ENCODE measurements around the gene ZNF263.
"Not testable (repeated sequence)": the region's sequence is repeated elsewhere in the genome, so short reads cannot be mapped to it uniquely, and the experiment has no call there.

The ZNF263 gene

GRCh38 chr16:3270718-3271117 lies 12.6 kb upstream of the ZNF263 start:
- DNase-seq: not testable (repeated sequence)

- not testable (repeated sequence) for DNase-seq
These were observed 12.0 kb upstream of the ZNF263 start for GRCh38 chr16:3271281-3271680.

- DNase-seq: no peak
These were observed 8.8 kb upstream of the ZNF263 start for GRCh38 chr16:3274490-3274889.

DNA sequence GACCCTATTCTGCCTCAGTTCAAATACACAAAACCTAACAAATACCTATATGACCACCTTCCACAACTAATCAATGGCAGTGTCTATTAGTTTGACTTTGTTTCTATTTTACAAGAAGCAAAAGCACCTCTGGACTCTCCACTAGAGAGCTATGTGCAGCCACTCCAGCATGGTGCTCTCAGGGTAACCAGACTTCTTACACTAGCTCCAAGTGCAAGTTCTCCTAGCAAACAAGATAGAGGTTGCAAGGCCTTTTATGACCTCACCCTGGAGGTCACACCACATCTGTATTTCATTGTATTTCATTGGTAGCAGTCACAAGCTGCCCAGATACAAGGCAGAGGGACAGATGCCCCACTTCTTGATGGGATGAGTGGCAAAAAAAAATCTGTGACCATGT lies 8.3 kb upstream of the ZNF263 start:
- DNase-seq: no peak

DNA sequence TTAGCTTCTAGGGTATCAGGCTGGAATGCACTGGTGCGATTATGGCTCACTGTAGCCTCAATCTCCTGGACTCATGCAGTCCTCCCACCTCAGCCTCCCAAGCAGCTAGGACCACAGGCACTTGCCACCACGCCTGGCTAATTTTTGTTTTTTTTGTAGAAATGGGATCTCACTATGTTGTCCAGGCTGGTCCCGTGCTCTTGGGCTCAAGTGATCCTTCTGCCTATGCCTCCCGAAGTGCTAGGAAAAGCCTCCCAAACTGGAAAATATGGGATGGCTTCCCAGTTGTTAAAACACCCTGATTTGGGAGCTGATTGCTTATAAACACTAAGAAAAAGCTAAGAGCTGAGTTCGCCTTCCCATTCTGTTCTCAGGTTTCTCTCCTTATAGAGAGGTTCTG lies 6.6 kb upstream of the ZNF263 start:
- DNase-seq: no peak

GRCh38 chr16:3281222-3281820 lies 2.0 kb upstream of the ZNF263 start:
- no peak for DNase-seq

DNA sequence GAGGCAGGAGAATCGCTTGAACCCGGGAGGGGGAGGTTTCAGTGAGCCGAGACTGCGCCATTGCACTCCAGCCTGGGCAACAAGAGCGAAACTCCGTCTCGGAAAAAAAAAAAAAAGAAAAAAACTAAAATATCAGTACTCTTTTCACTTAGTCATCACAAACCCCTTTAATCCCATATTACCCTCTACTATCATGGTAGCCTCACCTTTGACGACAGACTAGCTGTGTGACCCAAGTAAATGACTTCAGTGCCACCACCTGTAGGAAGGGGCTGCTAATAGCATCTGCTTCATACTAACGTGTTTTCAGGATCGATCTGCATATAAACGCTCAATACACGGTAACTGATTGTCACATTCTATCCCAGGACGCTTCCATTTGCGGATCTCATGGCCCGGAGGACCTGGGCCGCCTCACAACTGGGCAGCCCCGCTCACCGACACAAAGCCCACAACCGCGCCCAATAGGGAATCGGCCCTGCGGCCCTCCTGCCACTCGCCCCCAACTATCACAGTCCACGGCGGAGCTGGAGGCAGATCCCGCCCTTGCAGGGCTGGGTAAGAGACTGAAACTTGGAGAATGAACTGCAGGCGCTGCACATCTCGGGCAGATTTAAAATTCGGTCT lies 1.1 kb upstream of the ZNF263 start:
- DNase-seq: no peak

DNA sequence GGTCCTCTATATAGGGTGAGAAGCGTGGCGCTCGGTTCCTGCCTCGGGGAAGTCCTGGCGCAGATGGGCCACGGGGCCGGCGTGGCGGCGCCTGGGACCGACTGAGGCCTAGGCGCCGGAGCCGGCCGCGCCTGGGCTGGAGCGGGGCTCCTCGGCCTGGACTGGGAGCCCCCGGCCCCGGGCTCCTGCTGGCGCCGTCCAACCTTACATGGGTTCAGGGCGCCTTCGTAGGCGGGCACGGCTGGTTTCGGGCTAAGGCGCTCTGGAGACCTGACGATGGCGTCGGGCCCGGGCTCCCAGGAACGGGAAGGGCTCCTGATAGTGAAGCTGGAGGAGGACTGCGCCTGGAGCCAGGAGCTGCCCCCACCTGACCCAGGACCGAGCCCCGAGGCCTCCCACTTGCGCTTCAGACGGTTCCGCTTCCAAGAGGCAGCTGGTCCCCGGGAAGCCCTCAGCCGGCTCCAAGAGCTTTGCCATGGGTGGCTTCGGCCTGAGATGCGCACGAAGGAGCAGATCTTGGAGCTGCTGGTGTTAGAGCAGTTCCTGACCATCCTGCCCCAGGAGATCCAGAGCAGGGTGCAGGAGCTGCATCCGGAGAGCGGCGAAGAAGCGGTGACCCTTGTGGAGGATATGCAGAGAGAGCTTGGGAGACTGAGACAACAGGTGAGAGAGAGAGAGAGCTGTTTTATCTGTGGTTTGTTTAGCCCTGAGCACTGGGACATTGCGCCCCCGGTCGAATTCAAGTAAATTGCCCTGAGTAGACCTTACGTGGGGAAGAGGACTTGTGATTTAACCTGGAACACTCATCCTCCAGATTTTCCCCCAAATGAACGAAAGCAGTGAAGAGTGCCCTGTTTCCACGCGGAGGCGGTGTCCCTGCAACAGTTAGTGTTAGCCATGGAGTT lies 504 bp downstream of the ZNF263 start:
- DNase-seq: no peak

GRCh38 chr16:3285131-3285530 lies 1.8 kb downstream of the ZNF263 start:
- no peak for DNase-seq

- no peak for DNase-seq
These were observed 6.8 kb downstream of the ZNF263 start for GRCh38 chr16:3289998-3290673.

DNA sequence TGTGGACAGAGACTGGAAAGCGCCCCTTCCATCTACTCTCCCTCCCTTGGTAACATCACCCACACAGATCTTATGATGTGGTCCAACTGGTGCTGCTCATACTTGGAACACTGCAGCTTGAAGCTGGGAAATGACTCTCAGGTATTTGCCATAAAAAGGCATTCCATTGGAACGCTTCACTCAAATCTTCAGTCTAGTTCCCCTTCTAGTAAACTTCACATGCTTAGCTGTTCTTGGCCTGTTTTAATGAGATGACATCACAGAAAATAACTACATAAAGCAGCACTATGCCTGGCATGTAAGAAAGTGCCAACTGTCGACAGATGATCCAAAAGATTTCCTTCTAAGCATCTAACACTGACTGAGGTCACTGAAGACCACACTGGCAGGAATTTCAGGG lies 9.3 kb downstream of the ZNF263 start:
- no peak for DNase-seq

DNA sequence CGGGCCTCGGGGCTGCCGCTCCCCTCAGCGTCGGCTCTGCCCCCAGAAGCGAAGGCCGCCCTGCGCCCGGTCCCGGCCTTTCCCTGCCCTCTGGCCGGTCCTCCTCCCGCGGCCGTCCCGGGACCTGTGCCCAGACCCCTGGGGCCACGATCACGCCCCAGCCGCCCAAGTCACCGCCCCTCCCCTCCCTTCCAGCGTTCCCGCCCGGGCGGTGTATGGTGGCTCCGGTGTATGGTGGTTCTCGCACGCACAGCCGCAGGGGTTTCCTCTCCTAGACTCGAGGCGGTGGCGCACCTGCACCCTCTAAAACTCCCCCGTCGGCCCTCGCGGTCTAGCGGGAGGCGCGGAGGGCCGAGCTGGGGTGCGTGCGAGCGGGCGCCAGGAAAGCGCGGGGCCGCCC lies 11.9 kb downstream of the ZNF263 start:
- no peak for DNase-seq

DNA sequence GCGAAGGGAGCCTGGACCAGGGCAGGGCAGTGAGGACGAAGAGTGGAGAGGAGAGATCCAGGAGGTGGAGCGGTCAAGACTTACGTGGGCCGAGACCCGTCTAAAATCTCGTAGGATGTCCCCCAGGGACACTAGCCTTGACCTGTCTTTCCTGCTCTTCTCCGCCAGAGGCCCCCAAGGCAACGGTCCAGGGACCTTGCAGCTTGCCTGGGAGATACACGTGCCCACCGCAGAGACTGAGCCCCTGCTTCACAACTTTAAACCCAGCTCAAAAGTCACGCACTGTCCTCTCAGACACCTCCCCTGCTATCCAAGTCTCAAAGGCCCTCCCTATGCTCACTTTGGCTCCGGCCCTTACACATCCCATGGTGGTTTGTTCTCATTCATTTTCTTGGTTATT lies 12.5 kb downstream of the ZNF263 start:
- no peak for DNase-seq

- DNase-seq: no peak
These were observed 21.1 kb downstream of the ZNF263 start for GRCh38 chr16:3304370-3304769.

DNA sequence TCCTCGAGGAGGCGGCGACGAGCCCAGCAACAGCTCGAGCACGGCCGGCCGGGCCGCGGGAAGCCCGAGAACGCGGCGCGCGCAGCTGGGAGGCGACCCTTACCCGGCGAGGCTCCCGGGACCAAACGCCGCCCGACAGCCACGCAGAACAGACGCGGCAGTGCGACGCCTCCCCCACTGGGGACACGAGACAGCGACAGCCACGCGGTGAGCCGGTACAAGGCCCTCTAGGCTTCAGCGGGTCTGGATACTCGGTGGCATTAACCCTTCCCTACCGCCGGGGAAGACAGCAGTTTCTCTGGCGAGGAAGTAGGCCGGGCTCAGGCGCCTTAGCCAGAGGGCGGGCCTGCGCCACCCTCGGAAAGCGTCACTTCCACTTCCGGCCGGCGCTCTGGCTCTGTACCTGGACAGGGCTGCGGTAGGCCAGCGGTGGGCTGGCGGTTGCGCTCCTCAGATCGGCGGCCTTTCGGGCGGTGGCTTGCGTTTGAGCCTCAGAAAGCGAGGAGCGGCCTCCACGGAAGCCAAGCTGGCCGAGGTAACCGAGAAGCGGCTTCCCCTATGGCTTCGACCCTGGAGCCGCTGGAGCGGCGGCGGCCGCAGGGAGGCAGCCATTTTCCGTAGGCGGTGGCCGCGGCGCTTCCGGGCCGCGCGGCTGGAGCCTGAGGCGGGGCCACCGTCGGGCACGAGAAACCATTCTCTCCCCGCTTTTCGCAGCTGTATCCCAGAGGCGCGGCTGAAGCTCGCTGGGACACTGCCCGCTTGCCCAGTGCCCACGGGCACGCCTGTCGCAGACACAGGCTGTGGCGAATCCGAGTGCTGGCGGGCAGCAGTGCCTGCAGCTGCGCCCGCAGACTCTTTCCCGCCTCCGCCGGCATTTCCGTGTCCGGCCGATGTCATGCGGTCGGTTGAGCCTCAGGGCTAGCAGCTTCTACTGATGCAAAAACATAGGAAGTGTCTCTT lies 22.1 kb downstream of the ZNF263 start, which contains the start of the genes TIGD7 and ZNF75A:
Gene TIGD7 (minus strand): TSS at position 322 of the 960 bp plus-strand sequence. CDS start 4,816 bp downstream, outside the sequence.
Gene ZNF75A (plus strand): TSS at position 389 of the 960 bp plus-strand sequence. CDS start 2,932 bp downstream, outside the sequence.
- DNase-seq: peak; percentile 83

GRCh38 chr16:3306078-3306477 lies 22.8 kb downstream of the ZNF263 start:
- no peak for DNase-seq

DNA sequence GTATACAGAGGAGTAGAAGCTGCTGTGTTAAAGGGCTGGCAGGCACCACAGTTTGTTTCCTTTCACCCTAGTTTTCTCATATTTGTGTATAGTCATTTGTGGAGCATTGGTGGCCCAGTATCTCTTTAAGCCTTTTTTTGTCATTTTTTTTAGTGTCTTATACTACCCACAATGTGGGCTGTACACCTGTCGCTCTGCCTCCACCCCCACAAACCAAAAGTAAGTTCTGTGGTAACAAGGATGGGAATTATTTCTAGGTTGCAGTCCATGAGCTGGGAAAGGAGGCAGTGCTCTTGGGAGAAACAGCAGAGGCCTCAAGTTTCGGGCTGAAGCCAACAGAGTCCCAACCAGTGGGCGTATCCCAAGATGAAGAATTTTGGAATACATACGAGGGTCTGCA lies 28.2 kb downstream of the ZNF263 start:
- DNase-seq: no peak

GRCh38 chr16:3317315-3317999 lies 34.2 kb downstream of the ZNF263 start:
- DNase-seq: no peak

DNA sequence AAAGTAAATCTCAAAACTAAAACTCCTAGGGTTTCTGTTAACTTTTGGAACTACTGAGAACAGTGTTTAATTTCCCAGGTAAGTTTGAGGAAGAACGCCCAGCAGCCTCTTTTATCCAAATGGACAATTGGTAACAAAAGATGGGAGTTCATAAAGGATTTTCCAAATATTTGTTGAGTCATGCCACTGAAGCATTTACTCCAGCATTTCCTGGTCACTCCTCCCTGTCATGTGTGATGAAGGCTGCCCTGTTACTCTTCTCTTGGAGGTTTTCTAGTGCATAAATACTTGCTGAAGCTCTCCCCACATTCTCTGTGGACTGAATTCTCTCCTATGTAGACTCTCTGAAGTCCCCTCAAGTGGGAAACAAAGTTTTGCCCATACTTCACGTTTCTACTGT lies 38.5 kb downstream of the ZNF263 start:
- DNase-seq: no peak

DNA sequence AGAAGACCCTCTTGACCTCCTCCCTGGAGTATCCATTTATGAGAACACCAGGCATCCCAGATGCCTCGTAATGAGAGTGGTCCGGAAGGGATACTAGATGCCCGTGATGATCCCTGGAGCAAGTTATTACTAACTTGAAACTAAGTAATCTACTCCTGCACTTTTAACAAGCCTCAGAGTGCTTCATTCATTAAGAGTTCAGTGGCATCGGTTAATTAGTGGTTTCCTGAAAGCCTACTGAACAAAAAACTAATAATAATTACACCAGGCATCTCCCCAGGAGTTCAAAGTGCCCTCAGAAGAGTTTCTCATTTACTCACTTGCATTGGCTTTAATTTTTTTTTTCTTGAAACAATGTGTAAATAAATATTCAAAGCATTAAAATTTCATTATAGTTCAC lies 44.2 kb downstream of the ZNF263 start:
- DNase-seq: no peak

GRCh38 chr16:3328104-3328503 lies 44.8 kb downstream of the ZNF263 start:
- DNase-seq: no peak

All from HCEC 1CT (cell line).